ENCODE results near the gene SPTBN1.

- no peak for TF ChIP-seq POLR2AphosphoS5 (IDR thresholded peaks at IDR 0.05; ENCODE audit: insufficient read depth, low read depth, low read length)
- no peak for TF ChIP-seq CTCF (IDR thresholded peaks at IDR 0.05; ENCODE audit: extremely low read depth in 1 of 2, insufficient read depth in 1 of 2, low read depth in 1 of 2, low read length in 2 of 2)
- no peak for TF ChIP-seq EZH2 (IDR thresholded peaks at IDR 0.05; ENCODE audit: borderline replicate concordance, low read depth, low read length, severe bottlenecking)
- no peak for TF ChIP-seq POLR2A (IDR thresholded peaks at IDR 0.05; ENCODE audit: low read depth, low read length)
- TF ChIP-seq MAX (IDR thresholded peaks at IDR 0.05; ENCODE audit: insufficient read depth, insufficient read length) = no peak
- TF ChIP-seq JUN (IDR thresholded peaks at IDR 0.05; ENCODE audit: borderline replicate concordance, insufficient read depth, insufficient read length, low read depth) = no peak
Measured at GRCh38 chr2:54675281-54675680, 219.2 kb downstream of the SPTBN1 start.
